GM21381 (cell line): ENCODE data around the gene IDH2.
A peak's percentile ranks its signal among the peaks of the same experiment; 100 is the strongest.

Experiments
- ATAC-seq: cut with Tn5 transposase; IDR thresholded peaks from one replicate; pipeline ENCODE4 v1.9.1; 2021; ENCODE audit warnings: mild to moderate bottlenecking, moderate library complexity; ENCODE audit not compliant: unreplicated experiment

IDH2 gene

GRCh38 chr15:90064911-90065681, 37.2 kb downstream of the IDH2 start:
- ATAC-seq: no peak

- ATAC-seq: no peak
These were observed 38.5 kb downstream of the IDH2 start for GRCh38 chr15:90063770-90064247.

- ATAC-seq: no peak
These were observed 39.1 kb downstream of the IDH2 start for GRCh38 chr15:90062973-90063769.

- no peak for ATAC-seq
These were observed 39.8 kb downstream of the IDH2 start for GRCh38 chr15:90062462-90062932.

- ATAC-seq: no peak
These were observed 40.2 kb downstream of the IDH2 start for GRCh38 chr15:90062023-90062442.

GRCh38 chr15:90060797-90061196, 41.5 kb downstream of the IDH2 start:
- ATAC-seq: no peak

GRCh38 chr15:90059208-90059985, 42.9 kb downstream of the IDH2 start:
- peak; percentile 91 for ATAC-seq

- ATAC-seq: no peak
These were observed 43.5 kb downstream of the IDH2 start for GRCh38 chr15:90058775-90059174.

- ATAC-seq: peak; percentile 31
These were observed 44.0 kb downstream of the IDH2 start for GRCh38 chr15:90058308-90058707.

- no peak for ATAC-seq
These were observed 45.7 kb downstream of the IDH2 start for GRCh38 chr15:90056529-90056928.

GRCh38 chr15:90055182-90055581, 47.1 kb downstream of the IDH2 start:
- no peak for ATAC-seq

GRCh38 chr15:90054618-90055097, 47.6 kb downstream of the IDH2 start:
- ATAC-seq: no peak

- ATAC-seq: no peak
These were observed 48.4 kb downstream of the IDH2 start for GRCh38 chr15:90053685-90054466.

GRCh38 chr15:90051874-90052273, 50.4 kb downstream of the IDH2 start:
- ATAC-seq: no peak

GRCh38 chr15:90049666-90050604, 52.3 kb downstream of the IDH2 start:
- ATAC-seq: no peak

GRCh38 chr15:90049030-90049429, 53.2 kb downstream of the IDH2 start:
- ATAC-seq: no peak

GRCh38 chr15:90047956-90048575, 54.2 kb downstream of the IDH2 start:
- ATAC-seq: no peak

GRCh38 chr15:90046911-90047392, 55.3 kb downstream of the IDH2 start:
- no peak for ATAC-seq
